Measurements from ENCODE around the gene PRUNE2. TPM values are rescaled to one million over a fixed set of nuclear protein-coding genes. Genes with fewer than 3 reads are reported as not detected.

Gene PRUNE2
- total and polyA plus RNA-seq, 2 of the 8 experiments (the other 6 are each of a cell fraction or from before 2014, with no cell fraction given), result 5.5 to 13.3 TPM

GRCh38 chr9:76927540-76928240 lies 21.8 kb upstream of the PRUNE2 start:
- Histone ChIP-seq H3K56ac (replicated peaks; ENCODE audit: insufficient read length, low read depth, low read length) (no peak overlapping the region), H3K4me2 (ENCODE audit: insufficient read depth in 1 of 2, low read depth in 2 of 2, low read length in 2 of 2) (no peak overlapping the region), H3K23me2 (ENCODE audit: low read depth, low read length) (no peaks in the 10 kb centered on the region; the same call in 1 of the 2 replicates), H3K27me3 (replicated peaks in 1 of 4; ENCODE audit: control insufficient read depth in 3 of 4, extremely low read depth in 1 of 4, insufficient read depth in 3 of 4, low read length in 3 of 4) (no peaks in the 10 kb centered on the region), H3K23ac (ENCODE audit: insufficient read length) (no peak overlapping the region), H2BK20ac (ENCODE audit: low read length) (no peak overlapping the region), H3K27ac (ENCODE audit: low read depth, low read length) (no peak overlapping the region), H3K14ac (ENCODE audit: insufficient read length) (no peak overlapping the region), H3K4ac (replicated peaks; ENCODE audit: insufficient read length, low read depth, low read length) (no peak overlapping the region), H2BK15ac (ENCODE audit: low read length) (no peak overlapping the region), H3K79me1 (ENCODE audit: low read depth, low read length) (no peaks in the 10 kb centered on the region), H4K91ac (replicated peaks; ENCODE audit: insufficient read length, low read length) (no peak overlapping the region), H3K79me2 (ENCODE audit: control insufficient read depth in 1 of 2, insufficient read depth in 2 of 2, low read length in 2 of 2) (no peaks in the 10 kb centered on the region), H3K4me1 (replicated peaks in 1 of 4; ENCODE audit: control insufficient read depth in 3 of 4, insufficient read depth in 4 of 4, low read length in 3 of 4) (no peaks in the 10 kb centered on the region), H4K8ac (ENCODE audit: extremely low read depth, insufficient read depth, low read length) (no peak overlapping the region), H4K5ac (ENCODE audit: insufficient read length, low read depth, low read length) (no peak overlapping the region), H3K9ac (replicated peaks in 1 of 4; ENCODE audit: extremely low read depth in 1 of 4, low read depth in 3 of 4, low read length in 3 of 4) (no peak overlapping the region), H2AK5ac (ENCODE audit: low read depth, low read length) (no peak overlapping the region), H4K20me1 (replicated peaks in 1 of 2; ENCODE audit: control insufficient read depth in 1 of 2, insufficient read depth in 2 of 2, low read length in 2 of 2) (no peaks in the 10 kb centered on the region), H2BK5ac (ENCODE audit: low read depth, low read length) (no peak overlapping the region), H2AFZ (ENCODE audit: low read length) (no peak overlapping the region), H3K4me3 (ENCODE audit: extremely low read depth in 1 of 4, insufficient read depth in 2 of 4, low read depth in 3 of 4, low read length in 4 of 4) (no peak overlapping the region), H2BK12ac (ENCODE audit: low read depth, low read length) (no peak overlapping the region), H3K9me3 (ENCODE audit: insufficient read depth in 2 of 2, low read depth in 1 of 2, low read length in 1 of 2) (peaks cover 0 to 3% of the 10 kb centered on the region in 2 experiments; a peak in 1 of 4 replicates), H3K36me3 (ENCODE audit: control insufficient read depth in 2 of 4, insufficient read depth in 4 of 4, low read length in 3 of 4) (no peaks in the 10 kb centered on the region; a peak in 1 of 8 replicates), H2BK120ac (replicated peaks; ENCODE audit: low read depth, low read length) (no peak overlapping the region), H3K18ac (ENCODE audit: extremely low read depth, low read length) (no peak overlapping the region)
- DNase-seq (ENCODE audit: low read depth in 1 of 2, low spot score in 2 of 2) (no peak), FAIRE-seq (no peak)
- WGBS, 2 experiments (ENCODE audit: extremely low coverage in 1 of 2, insufficient coverage in 1 of 2, insufficient read length in 1 of 2, insufficient replicate concordance in 2 of 2, low coverage in 1 of 2, low lambda C conversion rate in 2 of 2, missing lambda C conversion rate in 1 of 2), result 90 to 100% methylated on average over 1 to 5 of the region's 5 CpGs
- ChIA-PET CTCF (ENCODE audit: partially characterized antibody) (interaction anchor here (1.2 kb wide), 1 partner anchor 10 kb away, joined by 4 read pairs; no protein-coding TSS in a partner anchor), POLR2A (ENCODE audit: partially characterized antibody) (interaction anchor here (1.2 kb wide), 1 partner anchor 22 kb away, joined by 3 read pairs; no protein-coding TSS in a partner anchor)
- TF ChIP-seq, protein P1, sequence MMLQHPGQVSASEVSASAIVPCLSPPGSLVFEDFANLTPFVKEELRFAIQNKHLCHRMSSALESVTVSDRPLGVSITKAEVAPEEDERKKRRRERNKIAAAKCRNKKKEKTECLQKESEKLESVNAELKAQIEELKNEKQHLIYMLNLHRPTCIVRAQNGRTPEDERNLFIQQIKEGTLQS (IDR thresholded peaks at IDR 0.05; ENCODE audit: insufficient read depth, low read depth, low read length), result no peak
- no peak for TF ChIP-seq EZH2 (IDR thresholded peaks at IDR 0.05; ENCODE audit: low read depth, low read length, severe bottlenecking)
- no peak for TF ChIP-seq KDM1A (IDR thresholded peaks at IDR 0.05; ENCODE audit: borderline replicate concordance, low read length)
- TF ChIP-seq CBX8 (IDR thresholded peaks at IDR 0.05; ENCODE audit: borderline replicate concordance, low read depth, low read length), result no peak
- no peak for TF ChIP-seq JUN (IDR thresholded peaks at IDR 0.05; ENCODE audit: low read depth, low read length)
- no peak for TF ChIP-seq HDAC2 (IDR thresholded peaks at IDR 0.05; ENCODE audit: borderline replicate concordance in 1 of 2, low read depth in 2 of 2, low read length in 2 of 2)
- TF ChIP-seq, protein P2, sequence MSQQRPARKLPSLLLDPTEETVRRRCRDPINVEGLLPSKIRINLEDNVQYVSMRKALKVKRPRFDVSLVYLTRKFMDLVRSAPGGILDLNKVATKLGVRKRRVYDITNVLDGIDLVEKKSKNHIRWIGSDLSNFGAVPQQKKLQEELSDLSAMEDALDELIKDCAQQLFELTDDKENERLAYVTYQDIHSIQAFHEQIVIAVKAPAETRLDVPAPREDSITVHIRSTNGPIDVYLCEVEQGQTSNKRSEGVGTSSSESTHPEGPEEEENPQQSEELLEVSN (IDR thresholded peaks at IDR 0.05), result no peak
- no peak for TF ChIP-seq BRCA1 (IDR thresholded peaks at IDR 0.05; ENCODE audit: low read depth, low read length)

Data from H1 (cell line).